HG03060 (cell line): Measurements from ENCODE around the gene PCDHB11.
"Not testable (repeated sequence)": the region's sequence is repeated elsewhere in the genome, so short reads cannot be mapped to it uniquely, and the experiment has no call there.

Experiments
- ATAC-seq: cut with Tn5 transposase; IDR thresholded peaks from one replicate; pipeline ENCODE4 v1.9.1; 2021; ENCODE audit warnings: low read depth, moderate number of reproducible peaks; ENCODE audit not compliant: unreplicated experiment

PCDHB11 gene

DNA sequence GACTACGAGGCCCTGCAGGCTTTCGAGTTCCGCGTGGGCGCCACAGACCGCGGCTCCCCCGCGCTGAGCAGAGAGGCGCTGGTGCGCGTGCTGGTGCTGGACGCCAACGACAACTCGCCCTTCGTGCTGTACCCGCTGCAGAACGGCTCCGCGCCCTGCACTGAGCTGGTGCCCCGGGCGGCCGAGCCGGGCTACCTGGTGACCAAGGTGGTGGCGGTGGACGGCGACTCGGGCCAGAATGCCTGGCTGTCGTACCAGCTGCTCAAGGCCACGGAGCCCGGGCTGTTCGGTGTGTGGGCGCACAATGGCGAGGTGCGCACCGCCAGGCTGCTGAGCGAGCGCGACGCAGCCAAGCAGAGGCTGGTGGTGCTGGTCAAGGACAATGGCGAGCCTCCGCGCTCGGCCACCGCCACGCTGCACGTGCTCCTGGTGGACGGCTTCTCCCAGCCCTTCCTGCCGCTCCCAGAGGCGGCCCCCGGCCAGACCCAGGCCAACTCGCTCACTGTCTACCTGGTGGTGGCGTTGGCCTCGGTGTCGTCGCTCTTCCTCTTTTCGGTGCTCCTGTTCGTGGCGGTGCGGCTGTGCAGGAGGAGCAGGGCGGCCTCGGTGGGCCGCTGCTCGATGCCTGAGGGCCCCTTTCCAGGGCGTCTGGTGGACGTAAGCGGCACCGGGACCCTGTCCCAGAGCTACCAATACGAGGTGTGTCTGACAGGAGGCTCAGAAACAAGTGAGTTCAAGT lies 15.1 kb upstream of the PCDHB11 start:
- not testable (repeated sequence) for ATAC-seq

DNA sequence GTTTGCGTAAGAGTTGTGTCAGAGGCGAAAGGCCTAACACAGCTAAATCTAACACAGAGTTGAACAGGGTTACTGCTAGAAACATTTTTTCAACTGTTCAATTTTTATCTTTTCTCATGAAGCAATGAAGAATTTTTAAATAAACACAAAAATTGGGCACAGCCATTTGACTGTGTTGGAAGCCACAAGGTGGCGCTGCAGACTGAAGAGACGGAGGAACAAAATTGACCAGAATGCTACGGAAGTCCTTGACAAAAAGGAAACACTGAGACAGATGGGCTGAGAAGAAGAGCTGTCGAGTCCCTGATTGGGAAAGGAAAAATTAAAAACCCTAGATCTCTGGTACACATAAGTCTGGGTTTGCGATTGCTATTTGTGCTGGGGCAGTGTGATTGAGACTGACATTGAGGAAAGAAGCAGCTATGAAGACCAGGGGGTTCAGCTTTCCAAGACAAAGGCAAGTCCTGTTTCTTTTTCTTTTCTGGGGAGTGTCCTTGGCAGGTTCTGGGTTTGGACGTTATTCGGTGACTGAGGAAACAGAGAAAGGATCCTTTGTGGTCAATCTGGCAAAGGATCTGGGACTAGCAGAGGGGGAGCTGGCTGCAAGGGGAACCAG lies 12.4 kb upstream of the PCDHB11 start, which contains the start of gene PCDHB9:
Gene PCDHB9, plus strand, starts transcription at position 265 of the 616 bp plus-strand sequence. Its CDS starts 158 bp downstream, at position 423.
- ATAC-seq = no peak

DNA sequence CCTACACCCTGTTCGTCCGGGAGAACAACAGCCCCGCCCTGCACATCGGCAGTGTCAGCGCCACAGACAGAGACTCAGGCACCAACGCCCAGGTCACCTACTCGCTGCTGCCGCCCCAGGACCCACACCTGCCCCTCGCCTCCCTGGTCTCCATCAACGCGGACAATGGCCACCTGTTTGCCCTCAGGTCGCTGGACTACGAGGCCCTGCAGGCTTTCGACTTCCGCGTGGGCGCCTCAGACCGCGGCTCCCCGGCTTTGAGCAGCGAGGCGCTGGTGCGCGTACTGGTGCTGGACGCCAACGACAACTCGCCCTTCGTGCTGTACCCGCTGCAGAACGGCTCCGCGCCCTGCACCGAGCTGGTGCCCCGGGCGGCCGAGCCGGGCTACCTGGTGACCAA lies 10.7 kb upstream of the PCDHB11 start:
- not testable (repeated sequence) for ATAC-seq

DNA sequence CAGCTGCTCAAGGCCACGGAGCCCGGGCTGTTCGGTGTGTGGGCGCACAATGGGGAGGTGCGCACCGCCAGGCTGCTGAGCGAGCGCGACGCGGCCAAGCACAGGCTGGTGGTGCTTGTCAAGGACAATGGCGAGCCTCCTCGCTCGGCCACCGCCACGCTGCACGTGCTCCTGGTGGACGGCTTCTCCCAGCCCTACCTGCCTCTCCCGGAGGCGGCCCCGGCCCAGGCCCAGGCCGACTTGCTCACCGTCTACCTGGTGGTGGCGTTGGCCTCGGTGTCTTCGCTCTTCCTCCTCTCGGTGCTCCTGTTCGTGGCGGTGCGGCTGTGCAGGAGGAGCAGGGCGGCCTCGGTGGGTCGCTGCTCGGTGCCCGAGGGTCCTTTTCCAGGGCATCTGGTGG lies 10.3 kb upstream of the PCDHB11 start:
- not testable (repeated sequence) for ATAC-seq

DNA sequence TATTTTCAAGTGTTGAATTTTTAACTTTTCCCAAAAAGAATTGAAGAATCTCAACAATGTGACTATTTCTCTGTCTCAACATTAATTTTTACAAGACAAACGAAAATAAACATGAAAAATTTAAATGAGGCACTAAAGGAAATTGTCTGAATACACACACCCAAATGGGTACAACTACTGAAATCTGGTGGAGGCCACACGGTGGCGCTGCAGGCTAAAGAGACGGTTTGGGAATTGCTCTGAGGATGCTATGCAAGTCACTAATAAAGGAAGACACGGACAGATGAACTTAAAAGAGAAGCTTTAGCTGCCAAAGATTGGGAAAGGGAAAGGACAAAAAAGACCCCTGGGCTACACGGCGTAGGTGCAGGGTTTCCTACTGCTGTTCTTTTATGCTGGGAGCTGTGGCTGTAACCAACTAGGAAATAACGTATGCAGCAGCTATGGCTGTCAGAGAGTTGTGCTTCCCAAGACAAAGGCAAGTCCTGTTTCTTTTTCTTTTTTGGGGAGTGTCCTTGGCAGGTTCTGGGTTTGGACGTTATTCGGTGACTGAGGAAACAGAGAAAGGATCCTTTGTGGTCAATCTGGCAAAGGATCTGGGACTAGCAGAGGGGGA lies 7.2 kb upstream of the PCDHB11 start, which contains the start of gene PCDHB10:
Gene PCDHB10, plus strand, starts transcription at position 244 of the 616 bp plus-strand sequence. Its CDS starts 200 bp downstream, at position 444.
- ATAC-seq = no peak

DNA sequence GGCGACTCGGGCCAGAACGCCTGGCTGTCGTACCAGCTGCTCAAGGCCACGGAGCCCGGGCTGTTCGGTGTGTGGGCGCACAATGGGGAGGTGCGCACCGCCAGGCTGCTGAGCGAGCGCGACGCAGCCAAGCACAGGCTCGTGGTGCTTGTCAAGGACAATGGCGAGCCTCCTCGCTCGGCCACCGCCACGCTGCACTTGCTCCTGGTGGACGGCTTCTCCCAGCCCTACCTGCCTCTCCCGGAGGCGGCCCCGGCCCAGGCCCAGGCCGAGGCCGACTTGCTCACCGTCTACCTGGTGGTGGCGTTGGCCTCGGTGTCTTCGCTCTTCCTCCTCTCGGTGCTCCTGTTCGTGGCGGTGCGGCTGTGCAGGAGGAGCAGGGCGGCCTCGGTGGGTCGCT lies 5.1 kb upstream of the PCDHB11 start:
- not testable (repeated sequence) for ATAC-seq

DNA sequence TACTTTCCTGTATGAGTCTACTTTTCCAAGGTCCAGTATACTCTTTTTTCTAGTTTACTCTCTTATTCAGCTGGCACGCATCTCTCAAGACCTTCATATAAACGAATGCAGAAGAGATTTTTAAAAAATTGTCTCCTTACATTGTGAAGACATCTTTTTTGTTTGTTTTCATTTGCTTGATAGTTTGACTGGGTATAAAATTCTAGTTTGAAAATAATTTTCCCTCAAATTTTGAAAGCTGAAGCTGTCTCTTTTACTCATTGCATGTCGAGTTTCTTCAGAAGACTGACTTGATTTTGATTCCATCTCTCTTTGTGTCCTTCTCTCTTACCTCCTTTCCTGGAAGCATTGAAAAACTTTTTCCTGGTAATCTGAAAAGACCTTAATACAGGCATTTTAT lies 3.1 kb upstream of the PCDHB11 start:
- no peak for ATAC-seq

DNA sequence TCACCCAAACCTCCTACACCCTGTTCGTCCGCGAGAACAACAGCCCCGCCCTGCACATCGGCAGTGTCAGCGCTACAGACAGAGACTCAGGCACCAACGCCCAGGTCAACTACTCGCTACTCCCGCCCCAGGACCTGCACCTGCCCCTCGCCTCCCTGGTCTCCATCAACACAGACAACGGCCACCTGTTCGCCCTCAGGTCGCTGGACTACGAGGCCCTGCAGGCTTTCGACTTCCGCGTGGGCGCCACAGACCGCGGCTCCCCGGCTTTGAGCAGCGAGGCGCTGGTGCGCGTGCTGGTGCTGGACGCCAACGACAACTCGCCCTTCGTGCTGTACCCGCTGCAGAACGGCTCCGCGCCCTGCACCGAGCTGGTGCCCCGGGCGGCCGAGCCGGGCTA lies 1.7 kb downstream of the PCDHB11 start:
- ATAC-seq = not testable (repeated sequence)

DNA sequence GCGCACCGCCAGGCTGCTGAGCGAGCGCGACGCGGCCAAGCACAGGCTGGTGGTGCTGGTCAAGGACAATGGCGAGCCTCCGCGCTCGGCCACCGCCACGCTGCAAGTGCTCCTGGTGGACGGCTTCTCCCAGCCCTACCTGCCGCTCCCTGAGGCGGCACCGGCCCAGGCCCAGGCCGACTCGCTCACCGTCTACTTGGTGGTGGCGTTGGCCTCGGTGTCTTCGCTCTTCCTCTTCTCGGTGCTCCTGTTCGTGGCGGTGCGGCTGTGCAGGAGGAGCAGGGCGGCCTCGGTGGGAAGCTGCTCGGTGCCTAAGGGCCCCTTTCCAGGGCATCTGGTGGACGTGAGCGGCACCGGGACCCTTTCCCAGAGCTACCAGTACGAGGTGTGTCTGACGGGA lies 2.2 kb downstream of the PCDHB11 start:
- ATAC-seq = not testable (repeated sequence)

DNA sequence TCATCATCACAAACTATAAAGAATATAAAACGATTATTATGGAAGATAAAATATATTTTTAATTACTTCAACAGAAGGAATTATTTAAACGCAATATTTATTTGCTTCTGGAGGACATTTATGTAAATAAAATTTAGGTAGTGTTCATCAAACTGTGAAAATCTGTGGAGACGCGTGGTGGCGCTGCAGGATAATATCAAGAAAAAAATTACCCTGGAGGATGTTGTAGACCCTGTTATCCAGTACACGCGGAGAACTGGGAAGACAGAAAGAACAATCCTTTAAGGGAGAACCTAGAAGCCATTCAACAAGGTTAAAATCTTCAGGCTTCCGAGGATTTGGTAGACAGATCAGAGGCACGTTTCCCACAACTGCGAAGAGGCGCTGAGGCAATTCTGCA lies 9.1 kb downstream of the PCDHB11 start, which contains the start of gene PCDHB12:
Gene PCDHB12, plus strand, starts transcription at position 242 of the 400 bp plus-strand sequence. CDS start 189 bp downstream, outside the sequence.
- no peak for ATAC-seq

DNA sequence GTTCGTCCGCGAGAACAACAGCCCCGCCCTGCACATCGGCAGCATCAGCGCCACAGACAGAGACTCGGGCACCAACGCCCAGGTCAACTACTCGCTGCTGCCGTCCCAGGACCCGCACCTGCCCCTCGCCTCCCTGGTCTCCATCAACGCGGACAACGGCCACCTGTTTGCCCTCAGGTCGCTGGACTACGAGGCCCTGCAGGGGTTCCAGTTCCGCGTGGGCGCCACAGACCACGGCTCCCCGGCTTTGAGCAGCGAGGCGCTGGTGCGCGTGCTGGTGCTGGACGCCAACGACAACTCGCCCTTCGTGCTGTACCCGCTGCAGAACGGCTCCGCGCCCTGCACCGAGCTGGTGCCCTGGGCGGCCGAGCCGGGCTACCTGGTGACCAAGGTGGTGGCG lies 10.9 kb downstream of the PCDHB11 start:
- not testable (repeated sequence) for ATAC-seq

DNA sequence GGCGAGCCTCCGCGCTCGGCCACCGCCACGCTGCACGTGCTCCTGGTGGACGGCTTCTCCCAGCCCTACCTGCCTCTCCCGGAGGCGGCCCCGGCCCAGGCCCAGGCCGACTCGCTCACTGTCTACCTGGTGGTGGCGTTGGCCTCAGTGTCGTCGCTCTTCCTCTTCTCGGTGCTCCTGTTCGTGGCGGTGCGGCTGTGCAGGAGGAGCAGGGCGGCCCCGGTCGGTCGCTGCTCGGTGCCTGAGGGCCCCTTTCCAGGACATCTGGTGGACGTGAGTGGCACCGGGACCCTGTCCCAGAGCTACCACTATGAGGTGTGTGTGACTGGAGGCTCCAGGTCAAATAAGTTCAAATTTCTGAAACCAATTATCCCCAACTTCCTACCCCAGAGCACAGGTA lies 11.4 kb downstream of the PCDHB11 start:
- not testable (repeated sequence) for ATAC-seq

DNA sequence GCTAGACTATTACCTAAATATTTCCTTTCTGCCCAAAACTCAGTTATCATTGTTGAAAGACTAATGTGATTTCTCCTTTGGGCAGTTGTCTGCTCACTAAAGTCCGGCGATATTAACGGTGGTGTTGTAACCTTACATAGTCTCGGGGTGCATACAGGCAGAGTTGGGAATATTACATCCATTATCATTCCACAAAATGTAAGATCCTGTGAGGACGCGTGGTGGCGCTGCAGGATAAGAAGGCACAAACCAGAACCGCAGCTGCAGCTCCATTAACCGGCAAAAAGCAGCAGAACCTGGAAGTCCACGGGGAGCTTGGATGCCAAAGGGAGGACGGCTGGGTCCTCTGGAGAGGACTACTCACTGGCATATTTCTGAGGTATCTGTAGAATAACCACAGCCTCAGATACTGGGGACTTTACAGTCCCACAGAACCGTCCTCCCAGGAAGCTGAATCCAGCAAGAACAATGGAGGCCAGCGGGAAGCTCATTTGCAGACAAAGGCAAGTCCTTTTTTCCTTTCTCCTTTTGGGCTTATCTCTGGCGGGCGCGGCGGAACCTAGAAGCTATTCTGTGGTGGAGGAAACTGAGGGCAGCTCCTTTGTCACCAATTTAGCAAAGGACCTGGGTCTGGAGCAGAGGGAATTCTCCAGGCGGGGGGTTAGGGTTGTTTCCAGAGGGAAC lies 14.4 kb downstream of the PCDHB11 start, which contains the start of gene PCDHB13:
Gene PCDHB13, plus strand, starts transcription at position 264 of the 684 bp plus-strand sequence. Its CDS starts 205 bp downstream, at position 469.
- ATAC-seq = not testable (repeated sequence)

DNA sequence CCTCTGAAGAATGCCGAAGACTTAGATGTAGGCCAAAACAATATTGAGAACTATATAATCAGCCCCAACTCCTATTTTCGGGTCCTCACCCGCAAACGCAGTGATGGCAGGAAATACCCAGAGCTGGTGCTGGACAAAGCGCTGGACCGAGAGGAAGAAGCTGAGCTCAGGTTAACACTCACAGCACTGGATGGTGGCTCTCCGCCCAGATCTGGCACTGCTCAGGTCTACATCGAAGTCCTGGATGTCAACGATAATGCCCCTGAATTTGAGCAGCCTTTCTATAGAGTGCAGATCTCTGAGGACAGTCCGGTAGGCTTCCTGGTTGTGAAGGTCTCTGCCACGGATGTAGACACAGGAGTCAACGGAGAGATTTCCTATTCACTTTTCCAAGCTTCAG lies 15.2 kb downstream of the PCDHB11 start:
- not testable (repeated sequence) for ATAC-seq

DNA sequence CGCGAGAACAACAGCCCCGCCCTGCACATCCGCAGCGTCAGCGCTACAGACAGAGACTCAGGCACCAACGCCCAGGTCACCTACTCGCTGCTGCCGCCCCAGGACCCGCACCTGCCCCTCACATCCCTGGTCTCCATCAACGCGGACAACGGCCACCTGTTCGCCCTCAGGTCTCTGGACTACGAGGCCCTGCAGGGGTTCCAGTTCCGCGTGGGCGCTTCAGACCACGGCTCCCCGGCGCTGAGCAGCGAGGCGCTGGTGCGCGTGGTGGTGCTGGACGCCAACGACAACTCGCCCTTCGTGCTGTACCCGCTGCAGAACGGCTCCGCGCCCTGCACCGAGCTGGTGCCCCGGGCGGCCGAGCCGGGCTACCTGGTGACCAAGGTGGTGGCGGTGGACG lies 16.1 kb downstream of the PCDHB11 start:
- not testable (repeated sequence) for ATAC-seq

DNA sequence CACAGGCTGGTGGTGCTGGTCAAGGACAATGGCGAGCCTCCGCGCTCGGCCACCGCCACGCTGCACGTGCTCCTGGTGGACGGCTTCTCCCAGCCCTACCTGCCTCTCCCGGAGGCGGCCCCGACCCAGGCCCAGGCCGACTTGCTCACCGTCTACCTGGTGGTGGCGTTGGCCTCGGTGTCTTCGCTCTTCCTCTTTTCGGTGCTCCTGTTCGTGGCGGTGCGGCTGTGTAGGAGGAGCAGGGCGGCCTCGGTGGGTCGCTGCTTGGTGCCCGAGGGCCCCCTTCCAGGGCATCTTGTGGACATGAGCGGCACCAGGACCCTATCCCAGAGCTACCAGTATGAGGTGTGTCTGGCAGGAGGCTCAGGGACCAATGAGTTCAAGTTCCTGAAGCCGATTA lies 16.6 kb downstream of the PCDHB11 start:
- not testable (repeated sequence) for ATAC-seq

DNA sequence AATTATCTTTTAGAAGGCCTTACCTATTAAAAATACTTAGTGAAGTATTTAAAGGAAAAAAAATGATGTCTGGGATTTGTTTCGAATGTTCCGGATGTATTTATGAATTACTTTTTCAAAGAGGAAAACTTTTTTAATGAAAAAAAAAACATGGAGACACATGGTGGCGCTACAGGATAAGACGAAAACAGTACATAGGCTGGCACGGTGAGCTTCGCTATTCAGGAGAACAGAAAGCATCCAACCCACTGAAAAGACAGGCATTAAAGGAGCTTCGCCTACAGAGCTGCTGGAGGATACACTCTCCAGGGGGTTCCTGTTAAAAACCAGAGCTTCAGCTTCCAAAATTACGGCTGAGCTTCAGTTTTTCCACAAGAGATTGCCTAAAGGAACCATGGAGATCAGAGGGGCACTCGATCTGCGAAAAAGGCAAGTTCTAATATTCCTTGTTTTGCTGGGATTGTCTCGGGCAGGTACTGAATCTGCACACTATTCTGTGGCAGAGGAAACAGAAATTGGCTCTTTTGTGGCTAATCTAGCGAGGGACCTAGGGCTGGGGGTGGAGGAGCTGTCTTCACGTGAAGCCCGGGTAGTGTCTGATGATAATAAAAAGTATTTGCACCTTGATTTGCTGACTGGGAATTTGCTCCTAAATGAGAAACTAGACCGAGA lies 23.8 kb downstream of the PCDHB11 start, which contains the start of gene PCDHB14:
Gene PCDHB14, plus strand, starts transcription at position 232 of the 672 bp plus-strand sequence. Its CDS starts 163 bp downstream, at position 395.
- no peak for ATAC-seq

DNA sequence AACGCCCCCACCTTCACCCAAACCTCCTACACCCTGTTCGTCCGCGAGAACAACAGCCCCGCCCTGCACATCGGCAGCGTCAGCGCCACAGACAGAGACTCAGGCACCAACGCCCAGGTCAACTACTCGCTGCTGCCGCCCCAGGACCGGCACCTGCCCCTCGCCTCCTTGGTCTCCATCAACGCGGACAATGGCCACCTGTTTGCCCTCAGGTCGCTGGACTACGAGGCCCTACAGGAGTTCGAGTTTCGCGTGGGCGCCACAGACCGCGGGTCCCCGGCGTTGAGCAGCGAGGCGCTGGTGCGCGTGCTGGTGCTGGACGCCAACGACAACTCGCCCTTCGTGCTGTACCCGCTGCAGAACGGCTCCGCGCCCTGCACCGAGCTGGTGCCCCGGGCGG lies 25.4 kb downstream of the PCDHB11 start:
- ATAC-seq = not testable (repeated sequence)

DNA sequence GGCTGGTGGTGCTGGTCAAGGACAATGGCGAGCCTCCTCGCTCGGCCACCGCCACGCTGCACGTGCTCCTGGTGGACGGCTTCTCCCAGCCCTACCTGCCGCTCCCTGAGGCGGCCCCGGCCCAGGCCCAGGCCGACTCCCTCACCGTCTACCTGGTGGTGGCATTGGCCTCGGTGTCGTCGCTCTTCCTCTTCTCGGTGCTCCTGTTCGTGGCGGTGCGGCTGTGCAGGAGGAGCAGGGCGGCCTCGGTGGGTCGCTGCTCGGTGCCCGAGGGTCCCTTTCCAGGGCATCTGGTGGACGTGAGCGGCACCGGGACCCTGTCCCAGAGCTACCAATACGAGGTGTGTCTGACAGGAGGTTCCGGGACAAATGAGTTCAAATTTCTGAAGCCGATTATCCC lies 26.0 kb downstream of the PCDHB11 start:
- not testable (repeated sequence) for ATAC-seq
